Adipose tissue (tissue), 3 donors: ENCODE results near the gene TPSAB1. TPM values are rescaled to one million over a fixed set of nuclear protein-coding genes. Genes with fewer than 3 reads are reported as not detected.
"Not testable (repeated sequence)": the region's sequence is repeated elsewhere in the genome, so short reads cannot be mapped to it uniquely, and the experiment has no call there.

Experiments used
- H3K27ac ChIP-seq: one replicate; pipeline ENCODE4 v1.5.1; 2013; ENCODE audit warnings: low read depth, low read length
- WGBS, 3 donors: extraction: QIAGEN DNeasy Blood & Tissue Kit; methylation state at CpG; one replicate each; pipeline ENCODE4 v1.1.7; 2013; 5-methylcytosine and 5-hydroxymethylcytosine counted together
- polyA plus RNA-seq, 3 donors: library from polyadenylated mRNA; stranded (reverse); fragments of 200-250 nt; gene quantifications; one replicate each; pipeline ENCODE4 v1.2.3, GENCODE V29; 2013
- donor health status: healthy with polysubstance abuse.
- donor health status: Bipolar disorder and iron deficiency.
- donor health status: healthy.

TPSAB1 gene
- polyA plus RNA-seq, 3 donors = 6.6 to 22.0 (median 10.0) TPM

- WGBS, 3 donors = 10 to 17% (median 10%) methylated on average over 41 to 42 of the region's 42 CpGs
- no peak overlapping the region for H3K27ac ChIP-seq
Measured at GRCh38 chr16:1258906-1259759, 18.6 kb downstream of the TPSAB1 start.

DNA sequence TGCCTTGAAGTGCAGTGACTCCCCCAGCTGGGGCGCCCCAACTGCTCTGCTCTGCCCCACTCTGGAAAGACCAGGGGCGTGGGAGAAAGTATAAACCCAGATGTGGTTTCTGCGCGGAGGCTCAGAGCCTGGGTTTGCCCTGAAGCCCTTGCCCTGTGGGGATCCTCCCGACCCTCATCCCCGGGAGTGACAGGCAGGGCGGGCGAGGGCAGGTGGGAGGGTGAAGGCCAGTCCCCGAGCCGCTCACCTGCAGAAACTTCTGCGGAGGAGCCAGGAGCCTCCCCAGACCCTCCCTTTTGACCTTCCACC lies 19.2 kb downstream of the TPSAB1 start:
- 20 to 29% (median 23%) methylated on average over 11 of the region's 11 CpGs for WGBS, 3 donors
- H3K27ac ChIP-seq = no peak overlapping the region

DNA sequence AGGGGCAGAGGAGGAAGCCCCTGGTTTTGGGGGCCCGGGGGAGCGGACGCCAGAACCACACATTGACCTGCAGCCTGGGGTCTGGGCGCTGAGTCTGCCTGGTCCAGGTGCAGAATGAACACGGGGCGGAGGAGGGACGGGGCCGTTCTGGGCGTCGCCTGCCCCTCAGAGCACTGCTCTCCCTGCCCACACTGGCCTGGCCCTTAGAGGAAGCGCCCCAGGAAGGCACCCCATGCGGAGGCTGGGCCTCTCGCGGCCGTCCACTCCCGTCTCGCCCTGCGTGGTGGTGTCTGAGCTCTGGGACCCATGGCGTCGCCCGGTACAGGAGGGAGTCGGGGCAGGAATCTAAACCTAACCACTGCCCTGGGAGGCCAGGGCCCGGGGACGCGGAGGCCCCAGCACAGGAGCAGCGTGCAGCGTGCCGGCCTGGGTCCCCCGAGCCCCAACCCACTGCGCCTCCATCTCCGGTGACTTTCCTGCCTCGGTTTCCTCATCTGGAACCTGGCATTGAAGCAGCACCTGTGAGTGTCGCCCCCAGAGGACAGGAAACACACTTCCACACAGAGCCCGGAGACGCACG lies 19.7 kb downstream of the TPSAB1 start:
- H3K27ac ChIP-seq = no peak overlapping the region
- 64 to 67% (median 65%) methylated on average over 34 to 36 of the region's 36 CpGs for WGBS, 3 donors

- H3K27ac ChIP-seq = no peak overlapping the region
- WGBS, 3 donors = 11 to 17% (median 13%) methylated on average over 40 to 47 of the region's 47 CpGs
Measured at GRCh38 chr16:1261131-1261892, 20.8 kb downstream of the TPSAB1 start.

DNA sequence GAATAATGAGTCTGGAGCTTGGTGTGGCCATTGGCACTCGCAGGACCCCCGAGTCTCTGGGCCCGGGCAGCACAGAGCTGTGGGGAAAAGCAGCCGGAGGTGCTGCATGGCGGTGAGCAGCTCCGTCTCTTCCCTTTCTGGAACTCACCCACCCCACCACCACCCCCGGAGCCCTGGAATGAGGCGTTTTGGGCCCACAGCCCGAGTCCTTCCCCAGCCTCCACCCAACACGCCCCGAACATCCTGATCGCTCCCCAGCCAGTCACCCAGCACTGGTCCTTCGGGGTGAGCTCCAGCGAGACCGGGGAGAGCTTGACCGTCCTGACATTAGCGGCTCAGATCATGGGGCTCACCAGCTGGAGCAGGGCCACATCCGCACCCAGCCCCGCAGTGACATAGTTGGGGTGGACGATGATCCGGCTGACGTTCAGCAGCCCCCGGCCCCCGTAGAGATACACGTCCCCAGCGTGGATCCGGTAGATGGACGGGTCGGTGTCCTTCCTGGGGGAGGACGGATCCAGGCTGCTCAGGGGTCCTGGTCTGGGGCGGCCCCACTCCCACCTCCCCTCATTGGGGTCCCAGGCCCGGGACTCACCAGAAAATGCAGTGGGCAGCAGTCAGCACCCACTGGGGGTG lies 21.8 kb downstream of the TPSAB1 start:
- no peak overlapping the region for H3K27ac ChIP-seq
- WGBS, 3 donors = 78% methylated on average over 32 of the region's 32 CpGs

DNA sequence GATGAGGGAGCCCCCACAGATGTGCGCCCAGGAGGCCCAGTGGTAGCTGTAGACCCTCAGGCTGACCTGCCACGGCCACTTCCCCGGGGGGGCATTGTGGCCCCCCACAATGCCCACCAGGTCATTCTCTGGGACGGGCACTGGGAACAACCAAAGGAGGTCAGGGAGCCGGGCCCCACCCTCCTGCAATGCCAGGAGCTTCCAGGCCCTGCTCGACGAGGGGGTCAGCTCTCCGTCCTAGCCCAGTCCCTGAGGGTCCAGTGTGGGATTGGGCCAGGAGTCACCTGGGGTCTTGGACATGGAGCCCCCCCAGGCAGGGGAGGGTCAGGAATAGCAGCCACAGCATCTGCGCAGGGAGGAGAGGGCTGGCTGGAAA lies 22.3 kb downstream of the TPSAB1 start:
- H3K27ac ChIP-seq = no peak overlapping the region
- WGBS, 3 donors = 74 to 79% (median 77%) methylated on average over 9 of the region's 9 CpGs

DNA sequence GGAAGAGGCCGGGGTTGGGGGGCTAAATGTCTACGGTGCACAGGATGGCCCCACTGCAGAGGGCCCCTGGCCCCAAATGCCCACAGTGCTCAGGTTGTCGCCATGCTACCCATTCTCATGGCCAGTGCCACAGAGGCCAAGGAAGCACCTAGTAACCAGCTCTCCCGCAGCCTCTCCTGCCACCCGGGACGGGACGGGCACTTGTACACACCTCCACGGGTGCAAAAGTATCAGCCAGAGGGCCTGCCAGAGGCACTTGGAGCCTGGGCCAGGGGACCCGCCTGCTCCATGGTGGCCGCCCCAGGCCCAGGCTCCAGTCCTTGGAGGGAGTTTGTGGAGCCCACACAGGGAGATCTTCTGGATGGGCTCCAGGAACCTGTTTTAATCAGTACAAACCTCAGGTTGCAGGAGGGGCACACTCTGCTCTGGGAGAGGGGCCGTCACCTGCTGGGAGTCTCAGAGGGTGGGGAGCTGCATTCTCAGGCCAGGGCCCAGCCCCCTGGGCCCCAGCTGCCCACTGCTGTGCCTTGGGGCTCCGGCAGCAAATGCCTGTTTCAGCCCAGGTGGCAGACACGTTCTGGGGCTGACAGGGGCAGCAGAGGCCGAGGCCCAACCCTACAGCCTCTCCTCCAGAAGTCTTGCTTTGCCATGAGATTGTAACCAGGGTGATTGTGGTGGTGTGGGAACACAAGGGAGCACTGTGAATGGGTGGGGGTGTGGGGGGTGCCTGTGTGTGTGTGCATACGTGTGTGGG lies 23.3 kb downstream of the TPSAB1 start:
- H3K27ac ChIP-seq = no peak overlapping the region
- WGBS, 3 donors = 64 to 73% (median 66%) methylated on average over 15 of the region's 15 CpGs

GRCh38 chr16:1264345-1265089 lies 24.0 kb downstream of the TPSAB1 start:
- H3K27ac ChIP-seq = no peak overlapping the region
- WGBS, 3 donors = 91 to 97% (median 95%) methylated on average over 16 of the region's 16 CpGs

- WGBS, 3 donors = 73 to 84% (median 81%) methylated on average over 13 of the region's 13 CpGs
- H3K27ac ChIP-seq = no peak overlapping the region
Measured at GRCh38 chr16:1265090-1265630, 24.7 kb downstream of the TPSAB1 start.

GRCh38 chr16:1265826-1266225 lies 25.3 kb downstream of the TPSAB1 start:
- 86 to 88% (median 88%) methylated on average over 19 of the region's 19 CpGs for WGBS, 3 donors
- no peak overlapping the region for H3K27ac ChIP-seq

DNA sequence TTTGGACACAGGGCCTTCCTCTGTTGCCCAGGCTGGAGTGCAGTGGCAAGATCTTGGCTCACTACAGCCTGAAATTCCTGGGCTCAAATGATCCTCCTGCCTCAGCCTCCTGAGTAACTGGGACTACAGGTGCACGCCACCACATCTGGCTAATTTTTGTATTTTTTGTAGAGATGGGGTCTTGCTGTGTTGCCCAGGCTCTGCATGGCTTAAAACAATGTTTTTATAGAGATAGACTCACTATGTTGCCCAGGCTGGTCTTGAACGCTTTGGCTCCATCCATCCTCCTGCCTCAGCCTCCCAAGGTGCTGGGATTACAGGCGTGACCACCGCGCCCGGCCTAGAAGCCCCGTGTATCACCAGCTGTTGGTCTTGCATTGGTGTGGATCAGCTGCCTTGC lies 28.9 kb downstream of the TPSAB1 start:
- not testable (repeated sequence) for H3K27ac ChIP-seq
- WGBS, 3 donors = 92 to 95% (median 95%) methylated on average over 7 of the region's 7 CpGs

- no peak overlapping the region for H3K27ac ChIP-seq
- WGBS, 3 donors = 62 to 87% (median 78%) methylated on average over 12 of the region's 12 CpGs
Measured at GRCh38 chr16:1271380-1271723, 30.8 kb downstream of the TPSAB1 start.

GRCh38 chr16:1271724-1272413 lies 31.4 kb downstream of the TPSAB1 start:
- 7 to 23% (median 19%) methylated on average over 18 to 19 of the region's 19 CpGs for WGBS, 3 donors
- not testable (repeated sequence) for H3K27ac ChIP-seq

- no peak overlapping the region for H3K27ac ChIP-seq
- WGBS, 3 donors = 71 to 78% (median 71%) methylated on average over 9 of the region's 9 CpGs
Measured at GRCh38 chr16:1272453-1273198, 32.1 kb downstream of the TPSAB1 start.

DNA sequence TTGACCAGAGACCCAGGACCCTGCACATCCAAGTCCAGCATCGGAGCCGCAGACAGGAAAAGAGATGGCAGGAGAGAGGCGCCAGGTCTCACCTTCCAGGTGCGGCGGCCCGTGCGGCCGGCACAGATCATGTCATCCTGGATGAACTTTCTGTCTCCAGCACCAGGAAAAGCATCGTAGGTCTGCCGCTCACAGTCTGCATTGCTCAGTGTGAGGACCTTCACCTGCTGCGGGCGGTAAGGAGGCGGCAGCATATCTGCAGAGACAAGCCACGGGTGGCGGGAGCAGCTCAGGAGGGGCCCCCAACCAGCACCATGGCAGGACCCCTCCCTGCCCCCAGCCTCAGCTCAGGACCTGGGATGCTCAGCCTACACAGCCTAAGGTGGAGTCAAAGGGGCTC lies 33.3 kb downstream of the TPSAB1 start:
- WGBS, 3 donors = 90 to 95% (median 92%) methylated on average over 15 of the region's 15 CpGs
- no peak overlapping the region for H3K27ac ChIP-seq

- no peak overlapping the region for H3K27ac ChIP-seq
- 93 to 96% (median 95%) methylated on average over 7 of the region's 7 CpGs for WGBS, 3 donors
Measured at GRCh38 chr16:1274767-1275166, 34.3 kb downstream of the TPSAB1 start.
